Stimulated activated CD8-positive, alpha-beta memory T cell treated with anti-CD3 and anti-CD28 coated beads, Interleukin-4, amount 100 ng/mL, for 48 hours (primary cell): Measurements from ENCODE around the gene RNF150.
A peak's percentile ranks its signal among the peaks of the same experiment; 100 is the strongest.

Experiments
- DNase-seq: peaks from one replicate; pipeline ENCODE4 v3.0.0-alpha.2; 2020

Gene RNF150

GRCh38 chr4:140903522-140904475 is 229.5 kb downstream of the RNF150 start:
- DNase-seq: no peak

GRCh38 chr4:140901736-140902336 is 231.4 kb downstream of the RNF150 start:
- DNase-seq: no peak

- no peak for DNase-seq
These were observed 239.3 kb downstream of the RNF150 start for GRCh38 chr4:140893939-140894338.

DNA sequence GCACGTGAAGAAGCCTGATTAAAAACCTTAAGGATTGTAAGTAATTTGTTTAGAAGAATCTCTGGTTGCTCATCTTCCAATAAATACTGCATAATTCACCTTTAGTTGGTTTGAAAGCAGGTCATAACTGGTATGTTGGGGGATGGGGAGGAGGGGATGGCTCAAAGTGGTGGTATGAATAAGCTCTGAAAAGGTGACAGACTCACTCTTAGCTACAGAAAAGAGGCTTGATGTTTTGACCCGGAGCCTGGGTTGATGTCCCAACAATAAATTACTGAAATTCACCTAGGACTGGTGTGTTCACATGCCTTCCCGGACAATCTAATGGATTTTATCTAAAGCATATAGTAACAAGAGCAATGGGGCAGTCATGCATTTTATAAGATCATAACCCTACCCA is 245.2 kb downstream of the RNF150 start:
- DNase-seq: no peak

GRCh38 chr4:140887467-140887866 is 245.8 kb downstream of the RNF150 start:
- no peak for DNase-seq

- DNase-seq: peak; percentile 31
These were observed 248.7 kb downstream of the RNF150 start for GRCh38 chr4:140884431-140885058.

- no peak for DNase-seq
These were observed 255.5 kb downstream of the RNF150 start for GRCh38 chr4:140877781-140878180.

DNA sequence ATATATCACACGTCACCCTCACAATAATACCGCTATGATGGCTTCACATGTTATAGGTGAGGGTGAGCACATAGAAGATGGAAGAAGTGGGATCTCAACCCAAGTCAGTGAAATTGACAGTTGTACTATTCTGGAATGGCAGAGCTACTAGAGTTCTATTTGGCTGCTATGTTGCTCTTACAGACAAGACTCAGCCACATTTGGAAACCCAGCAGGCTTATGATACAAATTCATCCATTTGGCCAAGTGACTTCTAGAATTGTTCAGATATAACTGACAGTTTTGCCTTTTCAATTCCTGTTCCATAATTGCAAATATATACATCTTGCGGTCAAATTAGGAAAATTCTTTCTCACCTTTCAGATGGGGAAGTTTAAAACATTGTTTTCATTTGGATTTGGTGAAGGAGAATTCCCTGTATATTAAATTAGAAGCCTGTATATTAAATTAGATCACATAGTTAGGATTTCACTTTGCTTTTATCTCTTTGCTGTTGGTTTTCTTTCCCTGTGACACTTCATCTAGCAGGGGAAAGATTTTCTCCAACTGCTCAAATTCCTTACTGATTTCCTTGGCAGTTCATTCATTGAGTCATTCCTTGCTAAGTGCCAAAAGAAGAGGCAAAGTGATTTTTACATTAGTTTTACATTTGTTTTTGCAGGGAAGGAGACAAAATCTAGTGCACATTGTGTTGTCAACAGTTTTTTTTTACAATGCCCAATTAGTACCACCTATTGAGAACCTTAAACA is 256.5 kb downstream of the RNF150 start:
- DNase-seq: no peak

DNA sequence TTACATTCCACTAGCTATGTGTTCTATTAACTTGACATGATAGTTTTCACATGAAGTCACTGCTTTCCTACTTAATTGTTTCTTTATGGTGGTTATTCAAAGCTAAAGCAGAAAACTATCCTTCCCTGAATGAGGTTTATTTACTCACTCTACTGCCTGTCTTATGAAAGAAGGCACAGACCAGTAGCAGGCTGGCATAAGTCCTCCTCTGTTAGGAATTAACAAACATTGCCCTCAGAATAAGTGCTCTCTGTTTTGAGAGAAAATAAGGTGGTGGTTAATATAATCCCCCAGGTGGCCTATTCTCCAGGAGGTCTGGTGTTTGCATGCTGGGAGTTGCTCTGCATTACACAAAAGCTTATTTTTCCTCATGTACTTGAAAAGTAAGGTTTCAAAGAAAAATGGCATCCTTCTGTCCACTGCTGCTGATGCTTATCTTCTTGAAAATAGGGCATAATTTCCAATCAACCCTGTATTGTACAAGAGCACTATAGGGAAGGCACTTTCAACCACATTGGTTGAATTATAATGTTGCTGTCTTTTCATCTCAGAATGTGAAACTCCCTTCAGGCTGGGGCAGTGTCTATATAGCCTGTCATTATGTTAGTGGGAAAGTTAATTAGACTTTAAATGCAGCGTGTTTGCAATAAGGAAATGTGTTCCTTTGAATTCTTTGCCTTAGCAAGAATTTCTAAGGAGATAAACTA is 257.4 kb downstream of the RNF150 start:
- no peak for DNase-seq

DNA sequence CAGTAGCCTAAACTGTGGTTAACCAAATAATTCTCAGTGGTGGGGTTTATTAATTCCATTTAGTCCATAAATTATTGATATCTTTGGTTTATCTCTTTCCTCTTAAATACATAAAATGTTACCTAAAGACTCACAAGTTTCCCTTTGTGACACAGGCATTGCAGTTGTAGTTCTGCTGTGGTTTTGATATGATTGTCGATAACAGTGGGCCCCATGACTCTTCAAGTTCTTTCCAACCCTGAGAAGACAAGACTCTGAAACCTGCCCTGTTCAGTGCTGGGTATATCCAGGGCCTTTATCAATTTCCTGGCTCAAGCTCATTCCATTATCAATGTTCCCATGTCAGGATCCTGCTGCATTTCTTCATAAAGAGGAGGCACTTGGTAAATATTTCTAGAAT is 259.2 kb downstream of the RNF150 start:
- no peak for DNase-seq

GRCh38 chr4:140871368-140871767 is 261.9 kb downstream of the RNF150 start:
- DNase-seq: no peak

DNA sequence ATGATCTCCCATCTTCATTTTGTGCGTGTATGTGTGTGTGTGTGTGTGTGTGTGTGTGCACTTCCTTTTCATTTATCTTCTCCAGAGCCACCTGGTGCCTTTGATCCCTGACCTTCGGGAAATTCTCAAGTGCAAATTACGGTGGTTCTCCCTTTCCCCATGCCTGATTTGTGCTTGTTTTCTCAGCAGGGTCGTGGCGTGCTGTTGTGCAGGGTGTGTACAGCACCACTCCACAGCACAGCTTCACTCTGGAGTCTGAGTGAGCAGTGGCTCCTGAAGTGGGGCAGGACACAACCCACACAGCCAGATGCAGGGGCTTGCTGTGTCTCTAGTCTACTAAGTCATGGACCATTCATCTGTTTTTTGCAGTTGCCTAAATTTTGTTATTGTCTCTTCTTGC is 262.8 kb downstream of the RNF150 start:
- DNase-seq: no peak

DNA sequence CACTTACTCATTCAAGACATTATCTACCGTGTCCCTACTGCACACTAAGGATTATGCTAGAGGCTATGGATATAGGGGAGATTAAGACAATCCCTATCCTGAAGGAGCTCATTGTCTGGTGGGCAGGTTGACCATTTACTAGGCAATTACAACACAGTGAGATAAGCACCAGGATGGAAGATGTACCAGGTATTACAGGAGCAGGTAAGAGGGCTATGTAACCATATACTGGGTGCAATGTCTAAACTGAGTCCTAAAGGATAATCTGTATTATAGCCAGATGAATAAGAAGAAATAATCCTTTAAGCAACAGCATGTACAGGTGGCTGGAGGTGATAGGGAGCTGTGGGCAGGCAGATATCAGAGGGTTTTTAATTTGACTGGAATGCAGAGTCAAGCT is 263.8 kb downstream of the RNF150 start:
- DNase-seq: no peak

GRCh38 chr4:140867356-140867755 is 265.9 kb downstream of the RNF150 start:
- DNase-seq: no peak

GRCh38 chr4:140866492-140867005 is 266.7 kb downstream of the RNF150 start:
- no peak for DNase-seq

GRCh38 chr4:140865253-140866217 is 267.7 kb downstream of the RNF150 start:
- no peak for DNase-seq

- DNase-seq: no peak
These were observed 270.1 kb downstream of the RNF150 start for GRCh38 chr4:140863197-140863596.

DNA sequence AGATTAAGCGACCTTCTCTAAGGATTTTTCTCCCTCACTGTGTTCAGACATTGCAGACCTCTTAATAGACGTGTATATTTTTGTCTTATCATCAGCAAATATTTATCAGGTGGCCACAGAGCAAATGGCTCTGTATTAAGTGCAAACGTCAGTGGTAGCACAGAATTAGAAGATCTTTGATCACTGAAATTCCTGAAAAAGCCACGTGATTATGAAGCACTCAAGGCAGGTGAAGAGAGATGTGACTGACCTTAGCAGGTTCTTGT is 271.2 kb downstream of the RNF150 start:
- no peak for DNase-seq

- peak; percentile 57 for DNase-seq
These were observed 271.7 kb downstream of the RNF150 start for GRCh38 chr4:140861359-140862176.

DNA sequence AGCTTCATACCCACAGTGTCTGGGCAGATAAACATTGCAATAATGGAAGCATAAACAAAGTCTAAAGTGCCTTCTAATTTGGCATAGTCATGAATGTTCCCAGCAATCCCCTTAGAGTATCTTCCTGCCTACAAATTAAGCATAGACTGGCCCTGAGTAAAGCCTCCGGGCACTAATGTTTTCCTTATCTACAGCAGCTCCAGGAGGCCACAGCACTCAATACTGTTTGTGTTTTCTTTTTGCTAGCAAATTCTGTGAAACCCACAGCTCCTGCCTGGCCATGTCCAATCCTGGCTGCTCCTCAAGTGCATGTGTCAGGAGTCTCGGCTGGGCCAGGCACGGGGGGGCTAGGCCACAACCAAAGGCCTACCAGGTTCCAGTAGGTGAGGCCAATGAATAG is 274.4 kb downstream of the RNF150 start:
- DNase-seq: no peak
